ENCODE data around the gene HTR5A.

Gene HTR5A

GRCh38 chr7:155109121-155109520 is 39.0 kb downstream of the HTR5A start:
- Histone ChIP-seq H2AFZ (ENCODE audit: low read length) (no peak overlapping the region), H4K91ac (ENCODE audit: low read depth, low read length, poor library complexity) (no peak overlapping the region), H2BK120ac (ENCODE audit: low read depth, low read length) (no peak overlapping the region), H3K4me3 (ENCODE audit: low read length in 2 of 2) (no peak overlapping the region), H3K9me3 (replicated peaks in 1 of 2; ENCODE audit: control insufficient read depth in 2 of 2, insufficient read depth in 1 of 2, low read depth in 1 of 2, low read length in 2 of 2) (no peaks in the 10 kb centered on the region), H3K9ac (ENCODE audit: low read depth, low read length, poor library complexity) (no peak overlapping the region), H3K4ac (ENCODE audit: low read length) (no peak overlapping the region), H3K4me1 (ENCODE audit: control insufficient read depth in 2 of 2, insufficient read depth in 1 of 2, low read depth in 1 of 2, low read length in 2 of 2) (peaks cover 0 to 15% of the 10 kb centered on the region in 2 donors), H3K27me3 (ENCODE audit: control insufficient read depth in 3 of 3, insufficient read depth in 3 of 3, low read depth in 1 of 3, low read length in 3 of 3) (peaks cover 0 to 33% (median 2%) of the 10 kb centered on the region in 3 experiments), H2AK5ac (ENCODE audit: low read depth, low read length) (no peak overlapping the region), H2BK12ac (ENCODE audit: low read length) (no peak overlapping the region), H3K4me2 (ENCODE audit: insufficient read depth, low read length, poor library complexity, severe bottlenecking) (no peak overlapping the region), H3K79me1 (ENCODE audit: low read depth, low read length) (no peaks in the 10 kb centered on the region), H3K27ac (replicated peaks; ENCODE audit: low read length) (no peak overlapping the region), H2BK5ac (ENCODE audit: low read length) (no peak overlapping the region), H3K23ac (ENCODE audit: low read depth, low read length, poor library complexity) (no peak overlapping the region), H3K36me3 (replicated peaks in 1 of 2; ENCODE audit: control insufficient read depth in 2 of 2, insufficient read depth in 2 of 2, low read length in 2 of 2) (no peaks in the 10 kb centered on the region), H3K18ac (ENCODE audit: low read length) (no peak overlapping the region), H4K8ac (ENCODE audit: low read depth, low read length) (no peak overlapping the region), H2BK15ac (ENCODE audit: low read length) (no peak overlapping the region), H3K14ac (ENCODE audit: low read length) (no peak overlapping the region)
- DNase-seq (ENCODE audit: low spot score) = no peak
- no CpG with 5 or more reads among the region's 4 CpGs for WGBS, 2 donors (ENCODE audit: extremely low coverage in 2 of 2, insufficient read length in 2 of 2, insufficient replicate concordance in 1 of 2)

- Histone ChIP-seq H3K9me3 (replicated peaks in 1 of 2; ENCODE audit: control insufficient read depth in 2 of 2, insufficient read depth in 1 of 2, low read depth in 1 of 2, low read length in 2 of 2) (peaks cover 0 to 2% of the 10 kb centered on the region in 2 donors), H2AK5ac (ENCODE audit: low read depth, low read length) (no peak overlapping the region), H3K18ac (ENCODE audit: low read length) (no peak overlapping the region), H3K23ac (ENCODE audit: low read depth, low read length, poor library complexity) (no peak overlapping the region), H3K4ac (ENCODE audit: low read length) (no peak overlapping the region), H2AFZ (ENCODE audit: low read length) (no peak overlapping the region), H3K4me2 (ENCODE audit: insufficient read depth, low read length, poor library complexity, severe bottlenecking) (no peak overlapping the region), H3K36me3 (replicated peaks in 1 of 2; ENCODE audit: control insufficient read depth in 2 of 2, insufficient read depth in 2 of 2, low read length in 2 of 2) (no peaks in the 10 kb centered on the region), H2BK120ac (ENCODE audit: low read depth, low read length) (no peak overlapping the region), H3K79me1 (ENCODE audit: low read depth, low read length) (peaks cover 2% of the 10 kb centered on the region), H3K14ac (ENCODE audit: low read length) (no peak overlapping the region), H3K4me1 (ENCODE audit: control insufficient read depth in 2 of 2, insufficient read depth in 1 of 2, low read depth in 1 of 2, low read length in 2 of 2) (no peaks in the 10 kb centered on the region), H2BK15ac (ENCODE audit: low read length) (no peak overlapping the region), H2BK5ac (ENCODE audit: low read length) (no peak overlapping the region), H4K8ac (ENCODE audit: low read depth, low read length) (no peak overlapping the region), H3K9ac (ENCODE audit: low read depth, low read length, poor library complexity) (no peak overlapping the region), H2BK12ac (ENCODE audit: low read length) (no peak overlapping the region), H4K91ac (ENCODE audit: low read depth, low read length, poor library complexity) (no peak overlapping the region), H3K27ac (replicated peaks; ENCODE audit: low read length) (no peak overlapping the region), H3K27me3 (ENCODE audit: control insufficient read depth in 3 of 3, insufficient read depth in 3 of 3, low read depth in 1 of 3, low read length in 3 of 3) (peaks cover 0 to 10% (median 0%) of the 10 kb centered on the region in 3 experiments), H3K4me3 (ENCODE audit: low read length in 2 of 2) (no peak overlapping the region)
- WGBS, 2 donors (ENCODE audit: extremely low coverage in 2 of 2, insufficient read length in 2 of 2, insufficient replicate concordance in 1 of 2) = no CpG with 5 or more reads among the region's 5 CpGs
- DNase-seq (ENCODE audit: low spot score) = no peak
These were observed 45.2 kb downstream of the HTR5A start for GRCh38 chr7:155115288-155115687.

- no peaks in the 10 kb centered on the region for H3K36me3 ChIP-seq (replicated peaks in 1 of 2; ENCODE audit: control insufficient read depth in 2 of 2, insufficient read depth in 2 of 2, low read length in 2 of 2)
- no peak overlapping the region for H3K9ac ChIP-seq (ENCODE audit: low read depth, low read length, poor library complexity)
- no peak overlapping the region for H2BK5ac ChIP-seq (ENCODE audit: low read length)
- H2BK12ac ChIP-seq (ENCODE audit: low read length) = no peak overlapping the region
- no peak overlapping the region for H2AFZ ChIP-seq (ENCODE audit: low read length)
- H3K4me3 ChIP-seq (ENCODE audit: low read length in 2 of 2) = no peak overlapping the region
- WGBS, 2 donors (ENCODE audit: extremely low coverage in 2 of 2, insufficient read length in 2 of 2, insufficient replicate concordance in 1 of 2) = 100% methylated on average over 3 of the region's 7 CpGs; no CpG with 5 or more reads in 1 of the 2 donors
- no peak overlapping the region for H2BK120ac ChIP-seq (ENCODE audit: low read depth, low read length)
- no peak for DNase-seq (ENCODE audit: low spot score)
- H2BK15ac ChIP-seq (ENCODE audit: low read length) = no peak overlapping the region
- no peak overlapping the region for H3K18ac ChIP-seq (ENCODE audit: low read length)
- H3K4me1 ChIP-seq (ENCODE audit: control insufficient read depth in 2 of 2, insufficient read depth in 1 of 2, low read depth in 1 of 2, low read length in 2 of 2) = peaks cover 0 to 2% of the 10 kb centered on the region in 2 donors
- H3K27ac ChIP-seq (replicated peaks; ENCODE audit: low read length) = no peak overlapping the region
- H2AK5ac ChIP-seq (ENCODE audit: low read depth, low read length) = no peak overlapping the region
- H3K27me3 ChIP-seq (ENCODE audit: control insufficient read depth in 3 of 3, insufficient read depth in 3 of 3, low read depth in 1 of 3, low read length in 3 of 3) = peaks cover 0 to 5% (median 0%) of the 10 kb centered on the region in 3 experiments
- H3K4me2 ChIP-seq (ENCODE audit: insufficient read depth, low read length, poor library complexity, severe bottlenecking) = no peak overlapping the region
- H3K23ac ChIP-seq (ENCODE audit: low read depth, low read length, poor library complexity) = no peak overlapping the region
- no peak overlapping the region for H4K91ac ChIP-seq (ENCODE audit: low read depth, low read length, poor library complexity)
- no peaks in the 10 kb centered on the region for H3K79me1 ChIP-seq (ENCODE audit: low read depth, low read length)
- no peak overlapping the region for H3K14ac ChIP-seq (ENCODE audit: low read length)
- H3K9me3 ChIP-seq (replicated peaks in 1 of 2; ENCODE audit: control insufficient read depth in 2 of 2, insufficient read depth in 1 of 2, low read depth in 1 of 2, low read length in 2 of 2) = peaks cover 0 to 5% of the 10 kb centered on the region in 2 donors
- no peak overlapping the region for H3K4ac ChIP-seq (ENCODE audit: low read length)
- no peak overlapping the region for H4K8ac ChIP-seq (ENCODE audit: low read depth, low read length)
These were observed 49.8 kb downstream of the HTR5A start for GRCh38 chr7:155119801-155120382.

GRCh38 chr7:155120460-155120859 is 50.3 kb downstream of the HTR5A start:
- no peak overlapping the region for H3K27ac ChIP-seq (replicated peaks; ENCODE audit: low read length)
- no peak overlapping the region for H2AK5ac ChIP-seq (ENCODE audit: low read depth, low read length)
- no peak overlapping the region for H3K18ac ChIP-seq (ENCODE audit: low read length)
- H3K9me3 ChIP-seq (replicated peaks in 1 of 2; ENCODE audit: control insufficient read depth in 2 of 2, insufficient read depth in 1 of 2, low read depth in 1 of 2, low read length in 2 of 2) = peaks cover 0 to 5% of the 10 kb centered on the region in 2 donors
- no peak overlapping the region for H3K4me2 ChIP-seq (ENCODE audit: insufficient read depth, low read length, poor library complexity, severe bottlenecking)
- no peak overlapping the region for H2AFZ ChIP-seq (ENCODE audit: low read length)
- no CpG with 5 or more reads among the region's 4 CpGs for WGBS, 2 donors (ENCODE audit: extremely low coverage in 2 of 2, insufficient read length in 2 of 2, insufficient replicate concordance in 1 of 2)
- no peaks in the 10 kb centered on the region for H3K79me1 ChIP-seq (ENCODE audit: low read depth, low read length)
- no peak overlapping the region for H3K4me3 ChIP-seq (ENCODE audit: low read length in 2 of 2)
- H2BK5ac ChIP-seq (ENCODE audit: low read length) = no peak overlapping the region
- no peaks in the 10 kb centered on the region for H3K36me3 ChIP-seq (replicated peaks in 1 of 2; ENCODE audit: control insufficient read depth in 2 of 2, insufficient read depth in 2 of 2, low read length in 2 of 2)
- no peak overlapping the region for H2BK15ac ChIP-seq (ENCODE audit: low read length)
- no peak overlapping the region for H3K23ac ChIP-seq (ENCODE audit: low read depth, low read length, poor library complexity)
- no peak overlapping the region for H4K91ac ChIP-seq (ENCODE audit: low read depth, low read length, poor library complexity)
- no peak overlapping the region for H3K9ac ChIP-seq (ENCODE audit: low read depth, low read length, poor library complexity)
- H3K14ac ChIP-seq (ENCODE audit: low read length) = no peak overlapping the region
- H2BK120ac ChIP-seq (ENCODE audit: low read depth, low read length) = no peak overlapping the region
- peaks cover 0 to 2% of the 10 kb centered on the region in 2 donors for H3K4me1 ChIP-seq (ENCODE audit: control insufficient read depth in 2 of 2, insufficient read depth in 1 of 2, low read depth in 1 of 2, low read length in 2 of 2)
- H3K4ac ChIP-seq (ENCODE audit: low read length) = no peak overlapping the region
- no peak overlapping the region for H2BK12ac ChIP-seq (ENCODE audit: low read length)
- no peak for DNase-seq (ENCODE audit: low spot score)
- H3K27me3 ChIP-seq (ENCODE audit: control insufficient read depth in 3 of 3, insufficient read depth in 3 of 3, low read depth in 1 of 3, low read length in 3 of 3) = peaks cover 0 to 5% (median 0%) of the 10 kb centered on the region in 3 experiments
- no peak overlapping the region for H4K8ac ChIP-seq (ENCODE audit: low read depth, low read length)

Data from neuronal stem cell (in vitro differentiated cells).